ENCODE measurements around the gene SASH1. TPM values are rescaled to one million over a fixed set of nuclear protein-coding genes. Genes with fewer than 3 reads are reported as not detected.

SASH1 gene
- total RNA-seq, 1 donor from 2014 or later: 15.5 TPM

DNA sequence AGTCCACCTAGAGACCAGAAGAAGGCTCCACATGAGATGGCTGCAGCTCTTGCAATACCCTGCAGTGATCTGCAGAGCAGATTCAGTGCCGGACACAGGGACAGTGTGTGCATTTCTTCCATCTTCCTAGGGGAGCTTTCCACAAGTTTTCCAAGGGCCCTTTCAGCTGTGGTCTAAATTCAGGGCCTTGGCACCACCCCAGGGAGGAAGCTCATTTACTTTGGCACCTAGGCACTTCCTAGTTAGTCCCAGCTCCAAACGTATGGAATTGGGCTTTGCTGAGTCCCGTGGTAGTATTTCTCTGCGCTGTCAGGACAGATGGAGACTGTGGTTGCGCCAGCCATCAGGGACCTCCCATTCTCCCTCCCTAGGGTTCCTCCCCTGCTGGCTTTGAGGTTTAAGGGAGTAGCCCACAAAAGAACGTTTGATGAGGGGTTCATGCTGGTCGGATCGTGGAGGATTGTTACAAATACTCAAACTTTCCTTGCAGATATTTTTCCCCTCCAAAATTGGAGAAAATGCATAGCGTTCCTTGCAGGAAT, 221.9 kb downstream of the SASH1 start:
- H3K9me3 ChIP-seq (ENCODE audit: insufficient read depth, low read depth, low read length): no peaks in the 10 kb centered on the region
- peaks cover 6% of the 10 kb centered on the region for H3K27me3 Mint-ChIP-seq (ENCODE audit: low read depth, unreplicated experiment)
- no peak overlapping the region for H3K4me2 ChIP-seq (ENCODE audit: low read length)
- H3K4me1 Mint-ChIP-seq (ENCODE audit: low read depth, unreplicated experiment): peaks cover 19% of the 10 kb centered on the region
- DNase-seq (ENCODE audit: low read depth) (no peak), FAIRE-seq (no peak)
- H3K9ac ChIP-seq (ENCODE audit: low read length): no peak overlapping the region
- no peaks in the 10 kb centered on the region for H3K79me2 ChIP-seq (ENCODE audit: insufficient read depth, low read length)
- no peaks in the 10 kb centered on the region for H3K36me3 Mint-ChIP-seq (ENCODE audit: low read depth, unreplicated experiment)
- no peaks in the 10 kb centered on the region for H3K27me3 ChIP-seq (ENCODE audit: insufficient read depth, low read length)
- peaks cover 17% of the 10 kb centered on the region for H3K4me1 ChIP-seq (ENCODE audit: insufficient read depth, low read length)
- TF ChIP-seq EZH2 (IDR thresholded peaks at IDR 0.05; ENCODE audit: insufficient read depth, low read length): no peak
- no peak for TF ChIP-seq CTCF (IDR thresholded peaks at IDR 0.05; ENCODE audit: insufficient read depth, low read depth, low read length)
- H3K27ac Mint-ChIP-seq (ENCODE audit: unreplicated experiment): no peak overlapping the region
- no peaks in the 10 kb centered on the region for H4K20me1 ChIP-seq (ENCODE audit: insufficient read depth, low read length)
- H3K27ac ChIP-seq (ENCODE audit: low read depth, low read length): no peak overlapping the region
- no peak overlapping the region for H2AFZ ChIP-seq (ENCODE audit: low read depth, low read length)
- no peaks in the 10 kb centered on the region for H3K36me3 ChIP-seq (ENCODE audit: insufficient read depth, low read length)
- no peak overlapping the region for H3K4me3 Mint-ChIP-seq (ENCODE audit: unreplicated experiment)
- no peak overlapping the region for H3K4me3 ChIP-seq (ENCODE audit: insufficient read depth, low read depth, low read length)
- H3K9me3 Mint-ChIP-seq (ENCODE audit: unreplicated experiment): peaks cover 6% of the 10 kb centered on the region

GRCh38 chr6:148565321-148565926, 222.8 kb downstream of the SASH1 start:
- H3K4me1 ChIP-seq (ENCODE audit: insufficient read depth, low read length): peaks cover 17% of the 10 kb centered on the region
- Mint-ChIP-seq H3K36me3 (ENCODE audit: low read depth, unreplicated experiment) (no peaks in the 10 kb centered on the region), H3K4me3 (ENCODE audit: unreplicated experiment) (no peak overlapping the region), H3K4me1 (ENCODE audit: low read depth, unreplicated experiment) (peaks cover 19% of the 10 kb centered on the region), H3K9me3 (ENCODE audit: unreplicated experiment) (peaks cover 6% of the 10 kb centered on the region), H3K27me3 (ENCODE audit: low read depth, unreplicated experiment) (peaks cover 3% of the 10 kb centered on the region), H3K27ac (ENCODE audit: unreplicated experiment) (peak overlapping the region; percentile 55)
- no peaks in the 10 kb centered on the region for H3K9me3 ChIP-seq (ENCODE audit: insufficient read depth, low read depth, low read length)
- H3K4me2 ChIP-seq (ENCODE audit: low read length): peak overlapping the region; percentile 76
- H3K9ac ChIP-seq (ENCODE audit: low read length): no peak overlapping the region
- TF ChIP-seq EZH2 (IDR thresholded peaks at IDR 0.05; ENCODE audit: insufficient read depth, low read length) (no peak), CTCF (IDR thresholded peaks at IDR 0.05; ENCODE audit: insufficient read depth, low read depth, low read length) (no peak)
- DNase-seq (ENCODE audit: low read depth) (no peak), FAIRE-seq (no peak)
- no peaks in the 10 kb centered on the region for H3K79me2 ChIP-seq (ENCODE audit: insufficient read depth, low read length)
- H3K4me3 ChIP-seq (ENCODE audit: insufficient read depth, low read depth, low read length): no peak overlapping the region
- no peaks in the 10 kb centered on the region for H3K36me3 ChIP-seq (ENCODE audit: insufficient read depth, low read length)
- H3K27ac ChIP-seq (ENCODE audit: low read depth, low read length): no peak overlapping the region
- no peaks in the 10 kb centered on the region for H4K20me1 ChIP-seq (ENCODE audit: insufficient read depth, low read length)
- no peaks in the 10 kb centered on the region for H3K27me3 ChIP-seq (ENCODE audit: insufficient read depth, low read length)
- no peak overlapping the region for H2AFZ ChIP-seq (ENCODE audit: low read depth, low read length)

Data from astrocyte (in vitro differentiated cells and primary cell).